OCI-LY1 (cell line): Measurements from ENCODE around the gene ROCK2.

ENCODE experiments used
- EZH2 ChIP-seq: fragments of 200-600 bp; sonication (generic), shearing (Covaris generic); IDR thresholded peaks from 2 replicates; pipeline ENCODE4 v1.8.0; 2017; ENCODE audit warnings: borderline replicate concordance, mixed run types, mild to moderate bottlenecking, antibody characterized with exemption, low read length, moderate library complexity, mixed read lengths
- TF ChIP-seq, protein P1 (sequence below): fragments of 200-600 bp; sonication (generic), shearing (Covaris generic); IDR thresholded peaks from 2 replicates; pipeline ENCODE4 v1.5.1; 2017; ENCODE audit warnings: mild to moderate bottlenecking, antibody characterized with exemption, low read length, moderate library complexity, mixed read lengths

GRCh38 chr2:11208083-11208482 is 136.4 kb downstream of the ROCK2 start:
- TF ChIP-seq, protein P1, sequence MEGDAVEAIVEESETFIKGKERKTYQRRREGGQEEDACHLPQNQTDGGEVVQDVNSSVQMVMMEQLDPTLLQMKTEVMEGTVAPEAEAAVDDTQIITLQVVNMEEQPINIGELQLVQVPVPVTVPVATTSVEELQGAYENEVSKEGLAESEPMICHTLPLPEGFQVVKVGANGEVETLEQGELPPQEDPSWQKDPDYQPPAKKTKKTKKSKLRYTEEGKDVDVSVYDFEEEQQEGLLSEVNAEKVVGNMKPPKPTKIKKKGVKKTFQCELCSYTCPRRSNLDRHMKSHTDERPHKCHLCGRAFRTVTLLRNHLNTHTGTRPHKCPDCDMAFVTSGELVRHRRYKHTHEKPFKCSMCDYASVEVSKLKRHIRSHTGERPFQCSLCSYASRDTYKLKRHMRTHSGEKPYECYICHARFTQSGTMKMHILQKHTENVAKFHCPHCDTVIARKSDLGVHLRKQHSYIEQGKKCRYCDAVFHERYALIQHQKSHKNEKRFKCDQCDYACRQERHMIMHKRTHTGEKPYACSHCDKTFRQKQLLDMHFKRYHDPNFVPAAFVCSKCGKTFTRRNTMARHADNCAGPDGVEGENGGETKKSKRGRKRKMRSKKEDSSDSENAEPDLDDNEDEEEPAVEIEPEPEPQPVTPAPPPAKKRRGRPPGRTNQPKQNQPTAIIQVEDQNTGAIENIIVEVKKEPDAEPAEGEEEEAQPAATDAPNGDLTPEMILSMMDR: no peak
- TF ChIP-seq EZH2: no peak
